Activated CD4-positive, alpha-beta T cell treated with anti-CD3 and anti-CD28 coated beads, Interleukin-2, amount 50 U/mL, for 48 hours (primary cell): ENCODE data around the gene MOCOS.

Source experiments
- DNase-seq, 2 experiments: peaks; one replicate each; pipeline ENCODE4 v3.0.0-alpha.2; 2020

MOCOS gene

DNA sequence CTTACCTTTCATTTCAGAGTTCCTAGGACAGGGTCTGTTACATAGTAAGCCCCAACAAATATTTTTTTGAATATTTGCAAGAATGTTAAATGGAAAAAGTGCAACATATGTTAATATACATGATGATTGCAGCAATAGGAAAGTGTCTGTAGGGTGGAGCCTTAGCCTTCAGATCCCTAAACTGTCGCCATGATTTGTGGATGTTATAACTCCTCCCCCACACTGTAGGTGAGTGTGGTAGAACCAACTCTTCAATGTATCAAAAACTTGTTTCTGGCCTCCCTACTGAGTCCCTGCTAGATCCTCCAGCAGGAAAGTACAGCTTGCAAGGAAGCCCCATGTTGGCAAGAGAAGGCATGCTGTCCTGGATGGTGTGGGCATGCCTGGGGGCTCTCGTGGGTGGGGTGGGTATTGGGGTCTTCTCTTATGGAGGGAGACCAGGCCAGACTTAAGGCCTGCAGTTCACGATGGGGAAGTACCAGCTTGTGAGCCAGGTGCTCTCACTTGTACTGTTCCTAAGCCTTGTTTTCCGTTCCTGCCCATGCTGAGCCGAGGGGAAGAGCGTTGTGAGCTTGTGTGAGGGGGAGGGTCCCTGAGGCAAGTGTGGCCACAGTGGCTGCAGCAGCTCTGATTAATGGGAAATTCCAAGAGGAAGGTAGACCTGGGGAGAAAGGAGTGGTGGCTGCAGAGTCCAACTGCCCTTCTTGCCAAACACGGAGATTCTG, 121.6 kb downstream of the MOCOS start:
- no peak for DNase-seq

DNA sequence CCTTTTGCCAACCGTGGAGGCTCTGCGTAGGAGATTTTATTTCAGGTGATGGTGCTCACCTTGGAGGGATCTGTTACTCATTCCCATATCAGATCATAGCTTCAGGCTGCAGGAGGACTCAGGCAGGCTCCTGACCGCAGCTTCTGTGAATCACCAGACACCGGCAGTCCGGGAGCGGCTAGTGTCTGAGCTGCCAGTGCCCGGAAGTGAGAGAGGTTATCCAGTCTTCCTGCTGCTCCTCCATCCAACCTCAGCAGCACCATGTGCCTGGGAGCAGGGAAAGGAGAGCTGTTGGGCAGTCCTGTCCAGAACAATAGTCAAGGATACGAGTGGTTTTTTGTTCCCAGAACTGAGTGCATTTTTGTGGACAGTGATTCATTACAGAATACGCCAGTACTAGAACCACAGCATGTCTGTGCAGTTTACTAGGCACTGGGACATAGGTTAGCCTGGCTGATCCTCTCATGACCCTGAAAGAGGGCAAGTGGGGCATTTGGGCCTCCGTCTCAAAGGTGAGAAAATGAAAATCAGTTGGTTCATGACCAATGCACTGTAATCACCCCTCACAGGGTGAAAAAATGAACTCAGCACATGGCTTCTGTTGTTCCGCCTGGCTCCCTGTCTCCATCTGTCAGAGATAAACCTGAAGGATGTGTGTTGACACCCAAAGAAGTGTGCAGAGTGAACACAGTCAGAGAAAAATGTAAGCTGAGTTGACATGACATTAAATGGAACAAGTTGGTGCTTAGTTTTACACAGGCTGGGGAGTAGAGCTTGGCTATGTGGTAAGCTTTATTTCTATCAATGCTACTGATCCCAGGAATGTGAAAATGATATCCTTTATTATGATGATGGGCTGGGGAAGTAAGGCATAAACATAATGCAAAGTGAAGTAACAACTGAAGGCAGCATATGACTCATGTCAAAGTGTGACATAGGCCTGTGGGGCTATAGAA, 122.4 kb downstream of the MOCOS start:
- DNase-seq, result no peak

DNA sequence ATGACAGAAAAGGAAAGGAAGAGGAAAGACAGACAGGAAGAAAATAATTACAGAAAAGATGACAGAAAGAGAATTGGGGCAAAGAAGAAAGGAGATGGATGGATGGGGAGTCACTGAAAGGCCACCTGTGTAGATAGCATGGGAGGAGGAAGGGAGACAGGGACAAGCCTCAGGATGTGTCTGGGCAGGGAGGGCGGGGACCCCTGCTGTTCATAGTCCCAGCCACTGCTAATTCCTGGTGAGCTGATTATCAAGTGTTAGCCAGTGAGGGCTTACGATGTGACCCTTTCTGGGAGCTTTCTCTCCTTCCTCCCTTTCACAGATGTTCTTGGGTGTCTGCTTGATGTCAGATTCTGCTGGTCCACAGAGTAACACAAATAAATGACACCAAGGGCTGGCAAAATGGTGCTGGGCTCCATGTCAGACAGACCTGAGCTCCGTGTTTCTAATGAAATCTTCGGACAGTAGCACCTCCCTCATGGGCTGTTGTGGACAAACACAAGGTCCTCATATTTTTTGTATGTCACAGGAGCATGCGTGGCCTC, 123.8 kb downstream of the MOCOS start:
- DNase-seq, result no peak

DNA sequence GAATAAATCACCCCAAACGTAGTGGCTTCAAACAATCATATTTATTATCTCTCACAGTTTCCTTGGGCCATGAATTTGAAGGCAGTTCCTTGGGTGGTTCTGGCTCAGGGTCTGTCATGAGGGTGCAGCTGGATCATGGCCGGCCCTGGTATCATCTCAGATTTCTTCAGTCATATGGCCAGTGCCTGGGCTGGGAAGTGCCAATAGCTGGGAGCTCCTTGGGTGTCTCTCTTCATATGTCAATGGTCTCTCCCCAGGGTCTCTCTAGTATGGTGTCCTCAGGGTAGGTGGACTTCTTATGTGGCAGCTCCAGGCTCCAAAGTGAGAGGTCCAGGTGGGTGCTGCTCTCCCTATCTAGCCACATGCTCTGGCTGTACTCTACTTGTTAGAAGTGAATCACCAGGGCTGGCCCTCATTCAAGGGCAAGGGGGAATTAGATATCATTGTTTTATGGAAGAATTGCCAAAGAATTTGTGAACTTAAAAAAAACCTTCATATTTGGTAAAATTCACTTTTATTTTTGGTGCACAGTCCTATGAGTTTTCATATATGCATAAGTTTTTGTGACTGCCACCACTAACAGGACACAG, 125.6 kb downstream of the MOCOS start:
- no peak for DNase-seq

DNA sequence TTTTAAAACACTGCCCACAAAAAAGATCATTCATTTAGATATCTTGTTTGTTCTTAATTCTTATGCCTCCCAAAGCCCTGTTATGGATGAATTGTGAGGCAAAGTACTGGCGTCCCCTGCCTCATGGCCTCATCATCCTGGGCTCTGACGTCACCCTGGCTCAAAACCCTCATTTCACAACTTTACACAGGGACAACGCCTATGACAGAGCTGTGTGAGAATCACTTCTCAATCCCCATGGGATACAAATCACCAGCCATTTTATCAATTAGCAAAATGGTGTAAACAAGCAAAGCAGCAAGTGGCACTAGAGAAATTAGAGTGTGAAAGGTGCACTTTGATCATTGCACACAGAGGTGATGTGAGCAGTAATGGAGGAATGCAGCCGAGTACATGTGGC, 126.8 kb downstream of the MOCOS start:
- DNase-seq, result no peak

DNA sequence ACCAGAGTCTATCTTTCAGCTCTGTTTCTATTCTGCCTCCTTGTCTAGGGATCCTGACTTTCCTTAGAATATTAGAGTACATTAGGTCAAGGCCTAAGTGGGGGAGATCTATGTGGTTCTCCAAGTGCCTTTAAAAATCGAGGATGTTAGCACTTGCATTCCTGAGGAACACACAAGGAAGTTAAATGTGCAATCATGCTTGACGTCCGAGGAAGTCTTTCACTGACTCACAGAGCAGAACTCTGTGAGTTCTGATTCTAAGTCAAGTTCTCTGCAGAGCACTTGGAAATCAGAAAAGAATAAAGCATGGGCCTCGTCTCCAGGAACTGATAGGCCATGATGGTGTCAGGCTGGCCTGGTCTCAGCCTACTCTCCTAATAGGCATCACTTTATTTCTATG, 127.5 kb downstream of the MOCOS start:
- DNase-seq, result no peak

DNA sequence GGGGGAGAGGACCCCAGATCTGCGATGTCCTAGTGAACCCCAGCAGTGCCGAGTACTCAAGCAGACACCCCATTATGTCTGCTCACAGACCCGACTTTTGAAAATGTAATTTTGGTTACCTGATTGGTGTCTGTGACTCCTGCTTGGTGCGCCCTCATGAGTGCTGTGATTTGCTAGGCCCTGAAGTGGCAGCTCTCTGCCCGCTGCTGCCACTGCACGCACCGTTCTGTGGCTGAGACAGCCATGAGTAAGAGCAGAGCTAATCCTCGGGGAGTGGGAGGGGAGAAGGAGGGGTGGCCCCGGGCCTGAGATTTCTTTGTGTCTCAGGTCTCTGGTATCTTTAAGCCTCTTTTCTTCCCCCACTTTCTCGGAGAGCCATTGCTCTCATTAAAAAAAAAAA, 128.4 kb downstream of the MOCOS start:
- DNase-seq, result no peak

DNA sequence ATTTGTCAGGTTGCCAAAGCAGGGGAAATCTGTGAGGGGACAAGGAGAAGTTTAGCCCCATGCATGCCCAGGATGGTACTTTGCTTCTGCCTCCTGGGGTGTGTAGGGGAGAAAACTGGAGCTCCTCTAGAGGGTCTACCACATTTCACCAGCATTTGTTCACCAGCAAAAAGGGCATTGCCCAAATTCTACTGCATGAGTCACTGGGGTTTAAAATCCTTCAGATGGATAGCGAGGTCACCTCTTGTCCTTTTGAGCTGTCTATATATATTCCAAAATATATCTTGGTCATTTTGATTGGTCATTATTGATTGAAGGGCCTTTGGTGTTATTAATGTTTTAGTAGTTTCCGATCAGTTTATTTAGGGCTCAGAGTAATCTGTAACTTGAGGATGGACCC, 128.9 kb downstream of the MOCOS start:
- no peak for DNase-seq
